WTC11 (cell line): ENCODE results near the gene WNT6.

Experiments used
- AFF4 ChIP-seq: sonication (generic); formaldehyde crosslinking; IDR thresholded peaks from 2 replicates; pipeline ENCODE4 v1.8.1; 2023; ENCODE audit warnings: mild to moderate bottlenecking, missing genetic modification reagents, borderline replicate concordance
- IRF2 ChIP-seq: sonication (generic); formaldehyde crosslinking; IDR thresholded peaks from 2 replicates; pipeline ENCODE4 v1.8.0; 2022; ENCODE audit warnings: low read depth, missing genetic modification reagents, borderline replicate concordance
- JUN ChIP-seq: sonication (generic); formaldehyde crosslinking; IDR thresholded peaks from 2 replicates; pipeline ENCODE4 v1.8.0; 2023; ENCODE audit warnings: mild to moderate bottlenecking, missing genetic modification reagents
- NFATC4 ChIP-seq: fragments of 250-450 bp; sonication (Bioruptor Pico); IDR thresholded peaks from 2 replicates; pipeline ENCODE4 v1.9.0; 2021; ENCODE audit warnings: mild to moderate bottlenecking
- NR1H2 ChIP-seq: sonication (generic); formaldehyde crosslinking; IDR thresholded peaks from 2 replicates; pipeline ENCODE4 v1.9.0; 2021; ENCODE audit warnings: mild to moderate bottlenecking, moderate library complexity, missing genetic modification reagents
- TP53 ChIP-seq: sonication (generic); formaldehyde crosslinking; IDR thresholded peaks from 2 replicates; pipeline ENCODE4 v1.8.1; 2023; ENCODE audit warnings: mild to moderate bottlenecking, missing genetic modification reagents
- USF1 ChIP-seq: sonication (generic); formaldehyde crosslinking; IDR thresholded peaks from 2 replicates; pipeline ENCODE4 v1.8.0; 2022; ENCODE audit warnings: mild to moderate bottlenecking, missing genetic modification reagents
- ZNF138 ChIP-seq: sonication (generic); formaldehyde crosslinking; conservative IDR thresholded peaks from 2 replicates; pipeline ENCODE4 v1.8.1; 2022; ENCODE audit warnings: mild to moderate bottlenecking, moderate library complexity, missing genetic modification reagents
- ZNF281 ChIP-seq: sonication (generic); formaldehyde crosslinking; IDR thresholded peaks from 2 replicates; pipeline ENCODE4 v1.8.0; 2023; ENCODE audit warnings: mild to moderate bottlenecking, missing genetic modification reagents
- ZNF317 ChIP-seq: sonication (generic); formaldehyde crosslinking; IDR thresholded peaks from 2 replicates; pipeline ENCODE4 v1.8.1; 2023; ENCODE audit warnings: low read depth, mild to moderate bottlenecking, moderate library complexity, missing genetic modification reagents, borderline replicate concordance
- ZNF416 ChIP-seq: fragments of 250-450 bp; sonication (Bioruptor Pico); IDR thresholded peaks from 2 replicates; pipeline ENCODE4 v1.9.0; 2021; ENCODE audit warnings: mild to moderate bottlenecking, inconsistent platforms
- TF ChIP-seq, protein P1 (sequence below): sonication (generic); formaldehyde crosslinking; IDR thresholded peaks from 2 replicates; pipeline ENCODE4 v1.8.1; 2022; ENCODE audit warnings: low read depth, missing genetic modification reagents, borderline replicate concordance
- TF ChIP-seq, protein P2 (sequence below): fragments of 200-600 bp; IDR thresholded peaks from 2 replicates; pipeline ENCODE4 v1.8.0; 2022; ENCODE audit warnings: antibody characterized with exemption
- TF ChIP-seq, protein P3 (sequence below): fragments of 250-450 bp; sonication (Bioruptor Pico); conservative IDR thresholded peaks from 2 replicates; pipeline ENCODE4 v1.9.0; 2021; ENCODE audit warnings: mild to moderate bottlenecking

DNA sequence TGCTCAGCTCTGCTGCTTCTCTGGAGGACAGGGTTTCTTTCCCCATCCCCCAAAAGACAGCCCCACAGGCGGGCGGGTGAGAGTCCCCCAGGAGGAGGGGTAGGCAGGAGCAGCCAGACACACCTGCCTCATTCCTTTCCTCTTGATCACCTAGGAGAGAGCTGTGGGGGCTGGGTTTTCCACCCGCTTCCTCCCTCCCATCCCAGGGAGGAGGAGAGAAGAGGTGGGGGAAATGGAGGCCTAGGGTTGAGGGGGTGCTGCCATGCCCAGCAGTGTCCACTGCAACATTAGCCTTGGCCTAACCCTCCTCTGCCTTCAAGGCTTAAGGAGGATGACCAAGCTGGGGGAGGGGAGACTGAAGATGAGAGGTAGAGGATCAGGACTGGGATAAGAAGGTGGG is 35.7 kb downstream of the WNT6 start:
- TF ChIP-seq, protein P1, sequence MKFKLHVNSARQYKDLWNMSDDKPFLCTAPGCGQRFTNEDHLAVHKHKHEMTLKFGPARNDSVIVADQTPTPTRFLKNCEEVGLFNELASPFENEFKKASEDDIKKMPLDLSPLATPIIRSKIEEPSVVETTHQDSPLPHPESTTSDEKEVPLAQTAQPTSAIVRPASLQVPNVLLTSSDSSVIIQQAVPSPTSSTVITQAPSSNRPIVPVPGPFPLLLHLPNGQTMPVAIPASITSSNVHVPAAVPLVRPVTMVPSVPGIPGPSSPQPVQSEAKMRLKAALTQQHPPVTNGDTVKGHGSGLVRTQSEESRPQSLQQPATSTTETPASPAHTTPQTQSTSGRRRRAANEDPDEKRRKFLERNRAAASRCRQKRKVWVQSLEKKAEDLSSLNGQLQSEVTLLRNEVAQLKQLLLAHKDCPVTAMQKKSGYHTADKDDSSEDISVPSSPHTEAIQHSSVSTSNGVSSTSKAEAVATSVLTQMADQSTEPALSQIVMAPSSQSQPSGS (CRISPR knock-in tag), result no peak
- TF ChIP-seq, protein P2, sequence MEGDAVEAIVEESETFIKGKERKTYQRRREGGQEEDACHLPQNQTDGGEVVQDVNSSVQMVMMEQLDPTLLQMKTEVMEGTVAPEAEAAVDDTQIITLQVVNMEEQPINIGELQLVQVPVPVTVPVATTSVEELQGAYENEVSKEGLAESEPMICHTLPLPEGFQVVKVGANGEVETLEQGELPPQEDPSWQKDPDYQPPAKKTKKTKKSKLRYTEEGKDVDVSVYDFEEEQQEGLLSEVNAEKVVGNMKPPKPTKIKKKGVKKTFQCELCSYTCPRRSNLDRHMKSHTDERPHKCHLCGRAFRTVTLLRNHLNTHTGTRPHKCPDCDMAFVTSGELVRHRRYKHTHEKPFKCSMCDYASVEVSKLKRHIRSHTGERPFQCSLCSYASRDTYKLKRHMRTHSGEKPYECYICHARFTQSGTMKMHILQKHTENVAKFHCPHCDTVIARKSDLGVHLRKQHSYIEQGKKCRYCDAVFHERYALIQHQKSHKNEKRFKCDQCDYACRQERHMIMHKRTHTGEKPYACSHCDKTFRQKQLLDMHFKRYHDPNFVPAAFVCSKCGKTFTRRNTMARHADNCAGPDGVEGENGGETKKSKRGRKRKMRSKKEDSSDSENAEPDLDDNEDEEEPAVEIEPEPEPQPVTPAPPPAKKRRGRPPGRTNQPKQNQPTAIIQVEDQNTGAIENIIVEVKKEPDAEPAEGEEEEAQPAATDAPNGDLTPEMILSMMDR, result no peak
- TF ChIP-seq NR1H2 (CRISPR knock-in tag) (no peak), JUN (CRISPR knock-in tag) (no peak), IRF2 (CRISPR knock-in tag) (no peak), ZNF281 (CRISPR knock-in tag) (no peak), ZNF416 (no peak), TP53 (no peak), ZNF317 (CRISPR knock-in tag) (no peak), ZNF138 (CRISPR knock-in tag) (no peak), USF1 (no peak), AFF4 (CRISPR knock-in tag) (no peak), NFATC4 (CRISPR knock-in tag) (no peak)
- TF ChIP-seq, protein P3, sequence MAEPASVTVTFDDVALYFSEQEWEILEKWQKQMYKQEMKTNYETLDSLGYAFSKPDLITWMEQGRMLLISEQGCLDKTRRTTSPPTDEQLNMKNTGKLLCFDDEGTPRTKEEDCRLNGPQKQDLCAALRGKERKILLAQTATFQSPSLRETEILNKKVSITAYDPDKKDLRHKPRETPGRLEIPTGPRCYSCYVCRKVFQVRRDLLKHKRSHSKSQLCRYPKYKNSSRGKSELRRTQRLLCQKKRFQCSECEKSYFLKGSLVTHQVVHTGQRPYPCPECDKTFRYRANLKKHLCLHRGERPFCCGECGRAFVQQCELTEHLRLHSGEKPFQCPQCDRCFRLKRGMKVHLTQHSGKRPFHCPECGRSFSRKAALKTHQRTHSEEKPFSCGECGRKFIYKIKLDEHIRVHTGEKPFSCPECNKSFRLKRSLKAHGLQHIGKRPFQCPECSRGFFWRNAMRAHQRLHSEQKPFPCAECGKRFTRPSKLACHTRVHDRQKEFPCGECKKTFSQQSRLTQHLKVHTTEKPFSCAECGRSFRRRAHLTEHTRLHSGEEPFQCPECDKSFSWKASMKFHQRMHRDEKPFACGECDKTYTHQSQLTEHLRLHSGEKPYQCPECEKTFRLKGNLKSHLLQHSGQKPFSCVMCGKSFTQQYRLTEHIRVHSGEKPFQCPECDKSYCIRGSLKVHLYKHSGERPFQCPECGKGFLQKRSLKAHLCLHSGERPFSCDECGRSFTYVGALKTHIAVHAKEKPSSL (CRISPR knock-in tag), result no peak
